Measurements from ENCODE around the gene LIPC. TPM values are rescaled to one million over a fixed set of nuclear protein-coding genes. Genes with fewer than 3 reads are reported as not detected.
A peak's percentile ranks its signal among the peaks of the same experiment; 100 is the strongest.

LIPC gene
- polyA plus RNA-seq (2011; rRNA removed): 0.08 and 0.13 TPM in 2 replicates
- 0.07 and 0.13 TPM in 2 replicates for polyA plus RNA-seq (2012; cell fraction: cytosol; rRNA removed)
- polyA plus RNA-seq (2012; cell fraction: nucleus; rRNA removed): 0.19 and 0.22 TPM in 2 replicates
- 0.30 to 0.34 TPM (median 0.32 TPM) in 3 replicates for polyA plus RNA-seq (2017; fragmentation: RNase III; extraction: RNeasy Plus Mini Kit Qiagen cat#74134 plus additional on column Dnase treatment)
- polyA minus RNA-seq (2011; rRNA and poly(A)+ RNA removed): 0.58 TPM in 1 of 2 replicates, not detected in the other

GRCh38 chr15:58431221-58432149, at the start of gene LIPC:
Gene LIPC (plus strand): TSS chr15:58431991. CDS start chr15:58432033, 42 bp downstream.
- peak within 1 kb of the TSS; percentile 35 for H3K4me2 ChIP-seq
- CTCF ChIA-PET: interaction anchor here (1.2 to 2.1 kb wide), 2 partner anchors 11 to 203 kb away, joined by 3 to 7 read pairs; no protein-coding TSS in a partner anchor
- no peaks in the 10 kb centered on the region for H3K9me3 ChIP-seq
- DNase-seq (ENCODE audit: low read depth in 1 of 2, low spot score in 1 of 2) (no peak), FAIRE-seq (no peak), ATAC-seq (no peak)
- TF ChIP-seq NFE2L2 (conservative IDR thresholded peaks at IDR 0.05; ENCODE audit: low read length): no peak
- TF ChIP-seq SREBF2 (IDR thresholded peaks at IDR 0.05): no peak
- no peak for TF ChIP-seq KDM1A (IDR thresholded peaks at IDR 0.05; ENCODE audit: low read depth)
- 75% methylated on average over 10 of the region's 10 CpGs for WGBS (ENCODE audit: missing lambda C conversion rate)
- H3K27ac ChIP-seq: peak within 1 kb of the TSS; percentile 46 to 78; a peak in 5 of 6 replicates
- POLR2A ChIA-PET: no interaction called here
- H3K4me1 ChIP-seq: peaks cover 28% of the 10 kb centered on the region
- H3K4me3 ChIP-seq: no peak within 1 kb of the TSS

GRCh38 chr15:58383876-58384275, 47.9 kb upstream of the LIPC start:
- ChIA-PET CTCF (interaction anchor here (1.0 to 1.6 kb wide), 3 partner anchors 13 to 156 kb away, joined by 3 to 4 read pairs (median 3); no protein-coding TSS in a partner anchor), POLR2A (no interaction called here)
- DNase-seq (ENCODE audit: low read depth in 1 of 2, low spot score in 1 of 2): no peak
- no peak overlapping the region for H3K4me2 ChIP-seq
- 0 out of 6 replicates have a peak overlapping the region, but pooled peaks of 1 of the 2 experiments have one; percentile 39 for H3K27ac ChIP-seq
- WGBS (ENCODE audit: missing lambda C conversion rate): 84% methylated on average over 5 of the region's 5 CpGs
- H3K4me3 ChIP-seq: no peak overlapping the region
- FAIRE-seq: no peak
- no peak for ATAC-seq
- no peak for TF ChIP-seq MYC (IDR thresholded peaks at IDR 0.05; ENCODE audit: borderline replicate concordance, low read length)
- no peak for TF ChIP-seq ATOH8 (CRISPR knock-in tag; IDR thresholded peaks at IDR 0.05; ENCODE audit: low read depth)
- TF ChIP-seq EP300 (IDR thresholded peaks at IDR 0.05): no peak
- no peak for TF ChIP-seq E2F6 (IDR thresholded peaks at IDR 0.05; ENCODE audit: borderline replicate concordance, low read depth)
- TF ChIP-seq EHF (CRISPR knock-in tag; IDR thresholded peaks at IDR 0.05): no peak
- no peak for TF ChIP-seq HES2 (IDR thresholded peaks at IDR 0.05)
- no peak for TF ChIP-seq PHF8 (IDR thresholded peaks at IDR 0.05; ENCODE audit: borderline replicate concordance, low read depth)
- no peak for TF ChIP-seq POLR2A (IDR thresholded peaks at IDR 0.05; ENCODE audit: low read length)
- TF ChIP-seq REST (IDR thresholded peaks at IDR 0.05): no peak
- no peak for TF ChIP-seq HOXB5 (CRISPR knock-in tag; IDR thresholded peaks at IDR 0.05)
- no peaks in the 10 kb centered on the region for H3K9me3 ChIP-seq
- H3K4me1 ChIP-seq: peaks cover 8% of the 10 kb centered on the region; the same call in 2 of the 3 replicates

GRCh38 chr15:58384667-58385066, 47.1 kb upstream of the LIPC start:
- ATAC-seq (no peak), FAIRE-seq (no peak), DNase-seq (ENCODE audit: low read depth in 1 of 2, low spot score in 1 of 2) (no peak)
- CTCF ChIA-PET: interaction anchor here (1.2 to 2.0 kb wide), 3 partner anchors 13 to 30 kb away, joined by 3 to 6 read pairs (median 3); no protein-coding TSS in a partner anchor
- WGBS (ENCODE audit: missing lambda C conversion rate): 82% methylated on average over 6 of the region's 6 CpGs
- POLR2A ChIA-PET: no interaction called here
- Histone ChIP-seq H3K4me1 (peaks cover 8% of the 10 kb centered on the region; the same call in 2 of the 3 replicates), H3K27ac (no peak overlapping the region), H3K4me3 (no peak overlapping the region), H3K4me2 (no peak overlapping the region), H3K9me3 (no peaks in the 10 kb centered on the region)
- TF ChIP-seq CHD4 (IDR thresholded peaks at IDR 0.05; ENCODE audit: borderline replicate concordance): no peak
- no peak for TF ChIP-seq TP53 (CRISPR knock-in tag; IDR thresholded peaks at IDR 0.05)
- no peak for TF ChIP-seq ZFP36 (IDR thresholded peaks at IDR 0.05; ENCODE audit: borderline replicate concordance, partially characterized antibody)
- no peak for TF ChIP-seq EP300 (IDR thresholded peaks at IDR 0.05)
- TF ChIP-seq RAD21 (conservative IDR thresholded peaks at IDR 0.05 in 1 of 2, IDR thresholded peaks at IDR 0.05 in 1 of 2): no peak
- TF ChIP-seq REST (IDR thresholded peaks at IDR 0.05): no peak
- no peak for TF ChIP-seq GATA3 (IDR thresholded peaks at IDR 0.05; ENCODE audit: borderline replicate concordance)
- no peak for TF ChIP-seq ESRRA (IDR thresholded peaks at IDR 0.05; ENCODE audit: borderline replicate concordance, low read length)
- TF ChIP-seq SREBF2 (IDR thresholded peaks at IDR 0.05): no peak
